ENCODE measurements around the gene DHX8.
"Not testable (repeated sequence)": the region's sequence is repeated elsewhere in the genome, so short reads cannot be mapped to it uniquely, and the experiment has no call there.

DHX8 gene

GRCh38 chr17:43449470-43450248 is 34.1 kb upstream of the DHX8 start:
- Histone ChIP-seq H3K36me3 (ENCODE audit: control insufficient read depth, insufficient read depth, low read length) (no peaks in the 10 kb centered on the region), H3K9ac (ENCODE audit: low read length) (no peak overlapping the region), H3K9me3 (ENCODE audit: control insufficient read depth, low read length) (no peaks in the 10 kb centered on the region), H3K27me3 (ENCODE audit: control insufficient read depth, insufficient read depth, low read length) (no peaks in the 10 kb centered on the region), H3K4me1 (ENCODE audit: control insufficient read depth, insufficient read depth, low read length) (no peaks in the 10 kb centered on the region), H3K4me3 (ENCODE audit: low read length) (no peak overlapping the region)

GRCh38 chr17:43450791-43451190 is 33.0 kb upstream of the DHX8 start:
- H3K4me3 ChIP-seq (ENCODE audit: low read length); H3K9ac ChIP-seq (ENCODE audit: low read length); H3K9me3 ChIP-seq (ENCODE audit: control insufficient read depth, low read length); H3K4me1 ChIP-seq (ENCODE audit: control insufficient read depth, insufficient read depth, low read length); H3K27me3 ChIP-seq (ENCODE audit: control insufficient read depth, insufficient read depth, low read length); H3K36me3 ChIP-seq (ENCODE audit: control insufficient read depth, insufficient read depth, low read length): not testable (repeated sequence)

- H3K4me3 ChIP-seq (ENCODE audit: low read length); H3K9me3 ChIP-seq (ENCODE audit: control insufficient read depth, low read length); H3K27me3 ChIP-seq (ENCODE audit: control insufficient read depth, insufficient read depth, low read length); H3K4me1 ChIP-seq (ENCODE audit: control insufficient read depth, insufficient read depth, low read length); H3K36me3 ChIP-seq (ENCODE audit: control insufficient read depth, insufficient read depth, low read length); H3K9ac ChIP-seq (ENCODE audit: low read length): not testable (repeated sequence)
These were observed 32.0 kb upstream of the DHX8 start for GRCh38 chr17:43451741-43452140.

DNA sequence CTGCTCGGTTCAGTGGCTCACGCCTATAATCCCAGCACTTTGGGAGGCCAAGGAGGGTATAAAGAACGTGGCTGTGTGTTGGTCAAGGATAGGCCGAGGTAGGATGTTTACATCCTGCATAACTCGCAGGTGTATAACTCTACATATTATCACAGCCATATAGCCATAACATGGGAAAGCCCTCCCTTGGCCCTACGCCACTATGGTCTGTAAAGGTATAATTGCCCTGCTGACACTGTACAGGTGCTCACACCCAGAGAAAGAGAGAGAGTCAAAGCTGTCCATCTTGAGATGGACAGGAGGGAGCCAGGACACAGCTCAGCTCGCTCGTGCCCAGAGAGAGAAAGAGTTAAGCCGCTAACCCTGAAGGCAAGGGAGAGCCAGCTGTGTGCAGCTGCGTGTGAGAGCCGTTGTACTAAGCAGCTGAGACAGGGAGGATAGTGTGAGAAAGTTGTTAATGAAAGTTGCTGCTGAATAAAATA is 30.4 kb upstream of the DHX8 start:
- H3K9me3 ChIP-seq (ENCODE audit: control insufficient read depth, low read length), result no peaks in the 10 kb centered on the region
- no peaks in the 10 kb centered on the region for H3K27me3 ChIP-seq (ENCODE audit: control insufficient read depth, insufficient read depth, low read length)
- H3K4me1 ChIP-seq (ENCODE audit: control insufficient read depth, insufficient read depth, low read length), result peaks cover 13% of the 10 kb centered on the region
- no peak overlapping the region for H3K9ac ChIP-seq (ENCODE audit: low read length)
- no peaks in the 10 kb centered on the region for H3K36me3 ChIP-seq (ENCODE audit: control insufficient read depth, insufficient read depth, low read length)
- H3K4me3 ChIP-seq (ENCODE audit: low read length), result no peak overlapping the region

DNA sequence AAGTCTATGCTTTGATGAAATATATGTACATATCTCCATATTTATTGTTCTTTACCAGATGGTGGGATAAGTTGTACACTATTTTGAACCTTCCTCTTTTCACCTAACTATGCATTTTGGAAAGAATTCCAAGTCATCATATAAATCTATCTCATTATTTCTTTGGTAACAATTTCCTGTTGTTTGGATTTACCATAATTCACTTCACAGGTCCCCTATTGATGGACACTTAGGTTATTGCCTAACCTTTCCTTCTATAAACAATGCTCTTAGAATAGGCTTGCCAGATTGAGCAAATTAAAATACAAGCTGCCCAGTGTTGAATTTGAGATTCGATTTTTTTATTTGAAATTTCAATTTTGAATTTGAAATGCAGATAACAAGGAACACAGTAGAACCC is 28.9 kb upstream of the DHX8 start:
- Histone ChIP-seq H3K4me3 (ENCODE audit: low read length) (no peak overlapping the region), H3K36me3 (ENCODE audit: control insufficient read depth, insufficient read depth, low read length) (no peaks in the 10 kb centered on the region), H3K9ac (ENCODE audit: low read length) (no peak overlapping the region), H3K27me3 (ENCODE audit: control insufficient read depth, insufficient read depth, low read length) (no peaks in the 10 kb centered on the region), H3K9me3 (ENCODE audit: control insufficient read depth, low read length) (no peaks in the 10 kb centered on the region), H3K4me1 (ENCODE audit: control insufficient read depth, insufficient read depth, low read length) (peaks cover 15% of the 10 kb centered on the region)

- H3K4me1 ChIP-seq (ENCODE audit: control insufficient read depth, insufficient read depth, low read length), result peaks cover 15% of the 10 kb centered on the region
- no peaks in the 10 kb centered on the region for H3K36me3 ChIP-seq (ENCODE audit: control insufficient read depth, insufficient read depth, low read length)
- H3K9ac ChIP-seq (ENCODE audit: low read length), result no peak overlapping the region
- no peaks in the 10 kb centered on the region for H3K27me3 ChIP-seq (ENCODE audit: control insufficient read depth, insufficient read depth, low read length)
- no peak overlapping the region for H3K4me3 ChIP-seq (ENCODE audit: low read length)
- no peaks in the 10 kb centered on the region for H3K9me3 ChIP-seq (ENCODE audit: control insufficient read depth, low read length)
These were observed 27.7 kb upstream of the DHX8 start for GRCh38 chr17:43456029-43456428.

DNA sequence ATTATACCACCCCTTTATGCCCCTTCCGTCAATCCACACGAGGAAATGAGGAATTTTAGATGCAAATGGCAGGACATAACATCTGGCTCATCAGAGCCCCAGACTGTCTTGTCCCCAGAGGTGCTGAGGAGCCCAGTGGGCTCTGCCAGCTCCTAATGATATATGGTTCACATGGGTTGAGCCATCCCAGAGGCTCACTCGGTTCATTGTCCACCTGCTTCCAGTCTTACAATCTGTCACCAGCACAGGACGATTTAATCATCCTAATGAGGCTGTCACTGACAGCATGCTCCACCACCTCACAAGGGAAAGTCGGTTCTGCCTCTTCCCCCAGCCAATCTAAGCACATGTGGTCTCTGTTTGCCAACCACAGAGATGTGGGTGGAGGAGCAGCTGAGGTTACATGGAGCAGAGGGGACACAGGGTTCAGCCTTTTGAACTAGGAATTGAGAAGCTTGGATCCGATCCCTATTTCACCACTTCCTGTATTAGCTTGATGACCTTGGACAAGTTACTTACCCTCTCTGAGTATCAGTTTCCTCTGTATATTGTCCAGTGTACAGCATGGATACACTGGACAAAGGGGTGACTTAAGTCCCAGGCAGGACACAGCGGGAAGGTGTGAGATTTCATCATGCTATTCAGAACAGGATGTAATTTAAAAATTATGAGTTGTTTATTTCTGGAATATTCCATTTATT is 27.0 kb upstream of the DHX8 start:
- H3K36me3 ChIP-seq (ENCODE audit: control insufficient read depth, insufficient read depth, low read length), result no peaks in the 10 kb centered on the region
- H3K9me3 ChIP-seq (ENCODE audit: control insufficient read depth, low read length), result no peaks in the 10 kb centered on the region
- no peaks in the 10 kb centered on the region for H3K27me3 ChIP-seq (ENCODE audit: control insufficient read depth, insufficient read depth, low read length)
- H3K9ac ChIP-seq (ENCODE audit: low read length), result no peak overlapping the region
- H3K4me3 ChIP-seq (ENCODE audit: low read length), result no peak overlapping the region
- H3K4me1 ChIP-seq (ENCODE audit: control insufficient read depth, insufficient read depth, low read length), result peaks cover 15% of the 10 kb centered on the region

DNA sequence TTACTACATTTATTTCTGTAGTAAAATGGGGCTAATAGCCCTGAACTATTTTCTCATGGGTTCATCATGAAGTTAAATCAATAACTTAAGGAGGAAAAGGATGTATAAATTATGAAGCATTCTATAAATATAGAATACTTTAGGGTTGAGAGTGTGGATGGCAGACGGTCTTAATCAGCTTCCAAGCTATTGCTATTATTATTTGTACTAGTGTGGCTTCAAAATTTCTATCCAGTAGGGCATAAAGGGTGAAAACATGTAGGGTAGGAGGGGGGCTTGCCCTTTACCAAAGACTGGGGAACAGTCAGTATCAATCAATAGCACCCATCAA is 26.4 kb upstream of the DHX8 start:
- H3K4me1 ChIP-seq (ENCODE audit: control insufficient read depth, insufficient read depth, low read length), result peaks cover 15% of the 10 kb centered on the region
- no peaks in the 10 kb centered on the region for H3K9me3 ChIP-seq (ENCODE audit: control insufficient read depth, low read length)
- H3K4me3 ChIP-seq (ENCODE audit: low read length), result no peak overlapping the region
- no peaks in the 10 kb centered on the region for H3K36me3 ChIP-seq (ENCODE audit: control insufficient read depth, insufficient read depth, low read length)
- H3K9ac ChIP-seq (ENCODE audit: low read length), result no peak overlapping the region
- no peaks in the 10 kb centered on the region for H3K27me3 ChIP-seq (ENCODE audit: control insufficient read depth, insufficient read depth, low read length)

- H3K36me3 ChIP-seq (ENCODE audit: control insufficient read depth, insufficient read depth, low read length); H3K27me3 ChIP-seq (ENCODE audit: control insufficient read depth, insufficient read depth, low read length); H3K9me3 ChIP-seq (ENCODE audit: control insufficient read depth, low read length); H3K9ac ChIP-seq (ENCODE audit: low read length); H3K4me3 ChIP-seq (ENCODE audit: low read length): not testable (repeated sequence)
- peaks cover 15% of the 10 kb centered on the region for H3K4me1 ChIP-seq (ENCODE audit: control insufficient read depth, insufficient read depth, low read length)
These were observed 23.9 kb upstream of the DHX8 start for GRCh38 chr17:43459878-43460277.

DNA sequence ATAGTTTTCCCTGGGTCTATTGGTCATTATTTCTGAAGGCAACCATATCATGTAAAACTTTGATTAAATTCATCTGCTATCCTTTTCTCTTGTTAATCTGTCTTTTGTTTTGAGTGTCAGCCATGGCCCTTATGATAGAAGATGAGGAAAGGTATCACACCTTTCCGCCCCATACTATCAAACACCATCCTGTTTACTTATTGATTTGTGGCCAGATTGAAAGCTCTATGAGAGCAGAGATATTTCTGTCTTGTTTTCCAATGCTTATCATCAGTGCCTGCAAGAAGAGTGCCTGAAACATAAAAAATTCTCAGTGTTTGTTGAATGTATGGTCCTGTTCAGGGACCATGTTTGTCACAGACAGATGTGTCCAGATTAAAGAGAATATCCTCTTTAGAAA is 22.6 kb upstream of the DHX8 start:
- Histone ChIP-seq H3K4me1 (ENCODE audit: control insufficient read depth, insufficient read depth, low read length) (peaks cover 15% of the 10 kb centered on the region), H3K36me3 (ENCODE audit: control insufficient read depth, insufficient read depth, low read length) (no peaks in the 10 kb centered on the region), H3K27me3 (ENCODE audit: control insufficient read depth, insufficient read depth, low read length) (no peaks in the 10 kb centered on the region), H3K9me3 (ENCODE audit: control insufficient read depth, low read length) (no peaks in the 10 kb centered on the region), H3K4me3 (ENCODE audit: low read length) (no peak overlapping the region), H3K9ac (ENCODE audit: low read length) (no peak overlapping the region)

DNA sequence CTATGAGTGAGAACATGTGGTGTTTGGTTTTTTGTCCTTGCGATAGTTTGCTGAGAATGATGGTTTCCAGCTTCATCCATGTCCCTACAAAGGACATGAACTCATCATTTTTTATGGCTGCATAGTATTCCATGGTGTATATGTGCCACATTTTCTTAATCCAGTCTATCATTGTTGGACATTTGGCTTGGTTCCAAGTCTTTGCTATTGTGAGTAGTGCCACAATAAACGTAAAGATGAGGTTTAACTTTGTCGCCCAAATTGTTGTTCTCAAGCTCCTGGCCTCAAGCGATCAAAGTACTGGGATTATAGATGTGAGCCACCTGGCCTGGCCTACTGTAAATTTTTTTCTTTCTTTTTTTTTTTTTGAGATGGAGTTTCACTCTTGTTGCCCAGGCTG is 21.2 kb upstream of the DHX8 start:
- not testable (repeated sequence) for H3K9ac ChIP-seq (ENCODE audit: low read length); H3K9me3 ChIP-seq (ENCODE audit: control insufficient read depth, low read length); H3K36me3 ChIP-seq (ENCODE audit: control insufficient read depth, insufficient read depth, low read length); H3K27me3 ChIP-seq (ENCODE audit: control insufficient read depth, insufficient read depth, low read length); H3K4me3 ChIP-seq (ENCODE audit: low read length)
- H3K4me1 ChIP-seq (ENCODE audit: control insufficient read depth, insufficient read depth, low read length), result peaks cover 10% of the 10 kb centered on the region

DNA sequence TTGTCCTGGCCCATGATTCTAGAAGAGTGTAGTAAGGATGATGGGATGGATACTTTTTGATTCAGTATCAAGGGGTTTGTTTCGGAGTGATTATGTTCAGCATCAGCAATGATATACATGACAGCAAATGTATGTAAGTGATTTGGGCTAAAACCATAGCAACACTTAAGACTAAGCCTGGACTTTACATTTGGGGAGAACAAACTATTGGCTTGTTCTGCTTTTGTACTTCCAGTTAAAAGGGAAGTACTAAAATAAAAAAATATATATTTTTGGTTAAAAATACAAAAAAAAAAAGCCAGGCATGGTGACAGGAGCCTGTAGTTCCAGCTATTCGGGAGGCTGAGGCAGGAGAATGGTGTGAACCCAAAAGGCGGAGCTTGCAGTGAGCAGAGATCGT is 20.5 kb upstream of the DHX8 start:
- peaks cover 4% of the 10 kb centered on the region for H3K4me1 ChIP-seq (ENCODE audit: control insufficient read depth, insufficient read depth, low read length)
- no peaks in the 10 kb centered on the region for H3K27me3 ChIP-seq (ENCODE audit: control insufficient read depth, insufficient read depth, low read length)
- no peaks in the 10 kb centered on the region for H3K36me3 ChIP-seq (ENCODE audit: control insufficient read depth, insufficient read depth, low read length)
- H3K4me3 ChIP-seq (ENCODE audit: low read length), result no peak overlapping the region
- H3K9me3 ChIP-seq (ENCODE audit: control insufficient read depth, low read length), result no peaks in the 10 kb centered on the region
- H3K9ac ChIP-seq (ENCODE audit: low read length), result no peak overlapping the region

All from mucosa of stomach (tissue), 1 donor.